Immature natural killer cell (primary cell): ENCODE results near the gene DTNA. TPM values are rescaled to one million over a fixed set of nuclear protein-coding genes. Genes with fewer than 3 reads are reported as not detected.
"Not testable (repeated sequence)": the region's sequence is repeated elsewhere in the genome, so short reads cannot be mapped to it uniquely, and the experiment has no call there.

Source experiments
- DNase-seq, 3 donors: peaks; one replicate each; pipeline ENCODE4 v3.0.0; 2022; ENCODE audit warnings: mixed read lengths in 1 of 3
- H3K27ac Mint-ChIP-seq, 6 donors: one replicate each; pipeline ENCODE4 v1.8.0; 2020; ENCODE audit warnings: mixed read lengths in 6 of 6, mild to moderate bottlenecking in 5 of 6, inconsistent platforms in 4 of 6, moderate library complexity in 3 of 6
- H3K27me3 Mint-ChIP-seq, 3 donors: one replicate each; pipeline ENCODE4 v1.8.0; 2020 to 2021; ENCODE audit warnings: low read depth in 3 of 3, mild to moderate bottlenecking in 3 of 3, mixed read lengths in 3 of 3, moderate library complexity in 3 of 3, inconsistent platforms in 1 of 3
- H3K36me3 Mint-ChIP-seq, 3 donors: one replicate each; pipeline ENCODE4 v1.8.0; 2020; ENCODE audit warnings: mixed read lengths in 3 of 3, inconsistent platforms in 2 of 3, mild to moderate bottlenecking in 2 of 3
- H3K4me1 Mint-ChIP-seq, 2 donors: one replicate each; pipeline ENCODE4 v1.8.0; 2020; ENCODE audit warnings: inconsistent platforms in 2 of 2, mild to moderate bottlenecking in 2 of 2, mixed read lengths in 2 of 2, moderate library complexity in 1 of 2
- H3K4me3 Mint-ChIP-seq, 5 donors: one replicate each; pipeline ENCODE4 v1.8.0; 2020; ENCODE audit warnings: mild to moderate bottlenecking in 5 of 5, mixed read lengths in 5 of 5, inconsistent platforms in 3 of 5, moderate library complexity in 3 of 5
- H3K9me3 Mint-ChIP-seq, 6 donors: one replicate each; pipeline ENCODE4 v1.8.0; 2020; ENCODE audit warnings: mild to moderate bottlenecking in 6 of 6, mixed read lengths in 6 of 6, inconsistent platforms in 4 of 6, moderate library complexity in 3 of 6
- polyA plus RNA-seq, 3 donors: library from polyadenylated mRNA; unstranded; fragments of 300-500 nt; fragmentation: Illumina TruSeq; gene quantifications; one replicate each; pipeline ENCODE4 v1.2.3, GENCODE V29; 2021

The DTNA gene
- polyA plus RNA-seq, 3 donors from 2014 or later = 0.49 TPM; not detected in 2

- H3K4me1 Mint-ChIP-seq = no peaks in the 10 kb centered on the region
- H3K4me3 Mint-ChIP-seq = no peak overlapping the region
- peaks cover 2 to 4% (median 2%) of the 10 kb centered on the region in 3 donors for H3K27me3 Mint-ChIP-seq
- no peak overlapping the region for H3K27ac Mint-ChIP-seq
- H3K36me3 Mint-ChIP-seq = no peaks in the 10 kb centered on the region
- H3K9me3 Mint-ChIP-seq = no peaks in the 10 kb centered on the region
- DNase-seq = no peak
Measured at GRCh38 chr18:34704074-34704473, 6.0 kb upstream of the DTNA start.

- H3K4me1 Mint-ChIP-seq = no peaks in the 10 kb centered on the region
- H3K36me3 Mint-ChIP-seq = no peaks in the 10 kb centered on the region
- no peak overlapping the region for H3K27ac Mint-ChIP-seq
- peaks cover 2 to 5% (median 2%) of the 10 kb centered on the region in 3 donors for H3K27me3 Mint-ChIP-seq
- no peaks in the 10 kb centered on the region for H3K9me3 Mint-ChIP-seq
- no peak for DNase-seq
- H3K4me3 Mint-ChIP-seq = no peak overlapping the region
Measured at GRCh38 chr18:34704823-34705222, 5.3 kb upstream of the DTNA start.

GRCh38 chr18:34707670-34708069 lies 2.4 kb upstream of the DTNA start:
- Mint-ChIP-seq H3K4me1 (no peaks in the 10 kb centered on the region), H3K36me3 (no peaks in the 10 kb centered on the region), H3K9me3 (peaks cover 0 to 2% (median 0%) of the 10 kb centered on the region in 6 donors), H3K27ac (no peak overlapping the region), H3K4me3 (no peak overlapping the region), H3K27me3 (peaks cover 2 to 10% (median 6%) of the 10 kb centered on the region in 3 donors)
- no peak for DNase-seq

GRCh38 chr18:34709104-34709503 lies 994 bp upstream of the DTNA start:
- Mint-ChIP-seq H3K27me3 (peaks cover 2 to 10% (median 6%) of the 10 kb centered on the region in 3 donors), H3K4me1 (no peaks in the 10 kb centered on the region), H3K27ac (no peak overlapping the region), H3K4me3 (no peak overlapping the region), H3K9me3 (peaks cover 0 to 2% (median 0%) of the 10 kb centered on the region in 6 donors), H3K36me3 (no peaks in the 10 kb centered on the region)
- DNase-seq = no peak

GRCh38 chr18:34710458-34710914 lies 388 bp downstream of the DTNA start:
- H3K27ac Mint-ChIP-seq = no peak overlapping the region
- H3K27me3 Mint-ChIP-seq = peaks cover 2 to 10% (median 7%) of the 10 kb centered on the region in 3 donors
- no peak overlapping the region for H3K4me3 Mint-ChIP-seq
- H3K9me3 Mint-ChIP-seq = peaks cover 0 to 2% (median 0%) of the 10 kb centered on the region in 6 donors
- no peaks in the 10 kb centered on the region for H3K36me3 Mint-ChIP-seq
- no peaks in the 10 kb centered on the region for H3K4me1 Mint-ChIP-seq
- no peak for DNase-seq

- Mint-ChIP-seq H3K27ac (no peak overlapping the region), H3K27me3 (peaks cover 2 to 12% (median 10%) of the 10 kb centered on the region in 3 donors), H3K36me3 (no peaks in the 10 kb centered on the region), H3K4me1 (no peaks in the 10 kb centered on the region), H3K4me3 (no peak overlapping the region), H3K9me3 (peaks cover 0 to 2% (median 0%) of the 10 kb centered on the region in 6 donors)
- DNase-seq = no peak
Measured at GRCh38 chr18:34710934-34711333, 836 bp downstream of the DTNA start.

GRCh38 chr18:34716111-34716510 lies 6.0 kb downstream of the DTNA start:
- H3K4me3 Mint-ChIP-seq, H3K36me3 Mint-ChIP-seq, H3K9me3 Mint-ChIP-seq, H3K27ac Mint-ChIP-seq, H3K4me1 Mint-ChIP-seq, DNase-seq: not testable (repeated sequence)
- H3K27me3 Mint-ChIP-seq = peaks cover 0 to 10% (median 9%) of the 10 kb centered on the region in 3 donors

GRCh38 chr18:34718610-34719009 lies 8.5 kb downstream of the DTNA start:
- no peak for DNase-seq
- H3K27ac Mint-ChIP-seq = no peak overlapping the region
- H3K9me3 Mint-ChIP-seq = no peaks in the 10 kb centered on the region
- H3K4me3 Mint-ChIP-seq = no peak overlapping the region
- H3K4me1 Mint-ChIP-seq = peaks cover 8 to 15% of the 10 kb centered on the region in 2 donors
- H3K36me3 Mint-ChIP-seq = no peaks in the 10 kb centered on the region
- peaks cover 2 to 10% (median 8%) of the 10 kb centered on the region in 3 donors for H3K27me3 Mint-ChIP-seq

GRCh38 chr18:34720220-34720619 lies 10.1 kb downstream of the DTNA start:
- Mint-ChIP-seq H3K27me3 (peaks cover 6 to 10% (median 8%) of the 10 kb centered on the region in 3 donors), H3K9me3 (no peaks in the 10 kb centered on the region), H3K4me1 (peaks cover 8 to 16% of the 10 kb centered on the region in 2 donors), H3K4me3 (no peak overlapping the region), H3K27ac (no peak overlapping the region), H3K36me3 (no peaks in the 10 kb centered on the region)
- DNase-seq = no peak

GRCh38 chr18:34723143-34723542 lies 13.0 kb downstream of the DTNA start:
- DNase-seq = peak; percentile 38 to 56 (median 45)
- Mint-ChIP-seq H3K9me3 (no peaks in the 10 kb centered on the region), H3K4me3 (no peak overlapping the region), H3K27me3 (peaks cover 5 to 8% (median 6%) of the 10 kb centered on the region in 3 donors), H3K4me1 (peaks cover 8 to 16% of the 10 kb centered on the region in 2 donors), H3K36me3 (peaks cover 0 to 4% (median 0%) of the 10 kb centered on the region in 3 donors), H3K27ac (no peak overlapping the region)

- not testable (repeated sequence) for DNase-seq, H3K27me3 Mint-ChIP-seq, H3K36me3 Mint-ChIP-seq, H3K27ac Mint-ChIP-seq, H3K9me3 Mint-ChIP-seq, H3K4me3 Mint-ChIP-seq
- H3K4me1 Mint-ChIP-seq = peaks cover 9 to 16% of the 10 kb centered on the region in 2 donors
Measured at GRCh38 chr18:34725737-34726136, 15.6 kb downstream of the DTNA start.

- DNase-seq = no peak
- H3K4me1 Mint-ChIP-seq = peaks cover 9 to 16% of the 10 kb centered on the region in 2 donors
- no peaks in the 10 kb centered on the region for H3K9me3 Mint-ChIP-seq
- no peak overlapping the region for H3K27ac Mint-ChIP-seq
- H3K27me3 Mint-ChIP-seq = peaks cover 0 to 10% (median 2%) of the 10 kb centered on the region in 3 donors
- H3K36me3 Mint-ChIP-seq = peaks cover 0 to 4% (median 0%) of the 10 kb centered on the region in 3 donors
- no peak overlapping the region for H3K4me3 Mint-ChIP-seq
Measured at GRCh38 chr18:34726286-34727004, 16.3 kb downstream of the DTNA start.

- peaks cover 0 to 10% (median 1%) of the 10 kb centered on the region in 3 donors for H3K27me3 Mint-ChIP-seq
- H3K27ac Mint-ChIP-seq = no peak overlapping the region
- H3K9me3 Mint-ChIP-seq = no peaks in the 10 kb centered on the region
- DNase-seq = peak in 1 of 3 donors; percentile 6
- H3K4me3 Mint-ChIP-seq = no peak overlapping the region
- peaks cover 0 to 4% (median 0%) of the 10 kb centered on the region in 3 donors for H3K36me3 Mint-ChIP-seq
- H3K4me1 Mint-ChIP-seq = peaks cover 0 to 1% of the 10 kb centered on the region in 2 donors
Measured at GRCh38 chr18:34729264-34729663, 19.2 kb downstream of the DTNA start.

GRCh38 chr18:34729740-34730355 lies 19.8 kb downstream of the DTNA start:
- H3K9me3 Mint-ChIP-seq = no peaks in the 10 kb centered on the region
- peaks cover 0 to 4% (median 0%) of the 10 kb centered on the region in 3 donors for H3K36me3 Mint-ChIP-seq
- no peak overlapping the region for H3K27ac Mint-ChIP-seq
- peaks cover 0 to 1% of the 10 kb centered on the region in 2 donors for H3K4me1 Mint-ChIP-seq
- DNase-seq = no peak
- no peak overlapping the region for H3K4me3 Mint-ChIP-seq
- peaks cover 0 to 10% (median 1%) of the 10 kb centered on the region in 3 donors for H3K27me3 Mint-ChIP-seq
